ENCODE data around the gene PEPD.

The PEPD gene

DNA sequence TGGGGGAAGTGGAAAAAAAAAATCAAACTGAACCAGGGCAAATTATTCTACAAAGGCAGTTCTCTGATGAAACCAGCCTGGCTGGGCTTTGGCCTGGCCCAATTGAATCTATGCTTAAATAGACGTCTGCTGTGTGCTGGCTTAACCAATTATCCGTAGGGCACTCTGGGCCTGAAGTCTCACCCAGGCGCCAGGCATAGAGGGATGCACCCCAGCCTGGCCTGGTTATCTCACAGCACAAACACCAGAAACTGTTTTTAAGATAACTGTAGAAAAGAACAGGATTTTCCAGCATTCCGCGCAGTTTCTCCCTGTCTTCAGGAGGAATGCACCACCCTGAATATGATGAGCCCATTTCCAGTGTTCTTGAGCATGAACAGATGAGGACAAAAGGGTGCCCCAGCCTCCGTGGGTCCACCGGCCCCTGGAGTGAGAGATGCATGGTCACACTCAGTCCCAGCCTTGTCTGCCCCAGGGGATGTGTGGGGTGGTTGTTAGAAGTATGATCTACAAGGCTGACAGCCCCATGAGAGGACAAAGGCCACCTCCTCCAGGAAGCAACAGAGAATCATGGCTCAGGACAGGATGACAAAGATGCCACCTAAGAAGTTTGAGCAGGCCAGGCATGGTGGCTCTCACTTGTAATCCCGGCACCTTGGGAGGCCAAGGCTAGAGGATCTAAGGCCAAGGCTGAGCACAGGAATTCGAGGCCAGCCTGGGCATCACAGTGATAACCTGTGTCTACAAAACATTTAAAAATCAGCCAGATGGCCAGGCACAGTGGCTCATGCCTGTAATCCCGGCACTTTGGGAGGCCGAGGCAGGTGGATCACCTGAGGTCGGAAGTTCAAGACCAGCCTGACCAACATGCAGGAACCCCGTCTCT lies 50.2 kb downstream of the PEPD start:
- DNase-seq, result no peak

DNA sequence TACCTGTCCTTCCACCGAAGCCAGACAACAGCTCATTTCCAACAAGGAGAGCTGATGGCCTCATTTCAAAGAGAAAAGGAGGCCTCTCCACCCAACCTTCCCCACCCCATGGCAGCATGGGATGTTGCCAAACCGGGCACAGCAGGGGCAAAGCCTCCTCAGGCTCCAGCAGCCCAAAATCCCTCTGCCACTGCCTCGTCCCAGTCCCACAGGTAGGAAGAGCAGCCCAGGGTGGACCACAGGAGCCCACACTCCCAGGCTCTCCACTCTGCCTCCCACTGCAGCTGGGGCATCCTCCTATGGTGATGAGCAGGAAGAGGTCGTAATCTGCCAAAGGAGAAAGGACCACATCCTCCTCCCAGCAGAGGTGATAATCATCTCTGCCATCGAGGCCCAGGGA lies 50.9 kb downstream of the PEPD start:
- DNase-seq, result no peak

DNA sequence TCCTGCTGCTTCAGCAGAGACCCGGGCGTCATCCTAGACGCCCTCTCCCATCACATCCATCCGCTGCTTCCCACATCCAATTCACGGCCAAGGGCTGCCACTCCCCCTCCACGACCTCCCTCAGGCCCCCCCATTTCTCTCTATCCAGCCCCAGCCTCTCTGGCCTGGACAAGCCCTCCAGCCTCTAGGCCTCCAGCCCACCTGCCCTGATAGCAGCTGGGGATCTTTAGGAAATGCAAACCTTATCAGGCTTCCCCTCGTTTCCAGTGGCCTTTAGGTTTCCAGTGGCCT lies 51.6 kb downstream of the PEPD start:
- no peak for DNase-seq

DNA sequence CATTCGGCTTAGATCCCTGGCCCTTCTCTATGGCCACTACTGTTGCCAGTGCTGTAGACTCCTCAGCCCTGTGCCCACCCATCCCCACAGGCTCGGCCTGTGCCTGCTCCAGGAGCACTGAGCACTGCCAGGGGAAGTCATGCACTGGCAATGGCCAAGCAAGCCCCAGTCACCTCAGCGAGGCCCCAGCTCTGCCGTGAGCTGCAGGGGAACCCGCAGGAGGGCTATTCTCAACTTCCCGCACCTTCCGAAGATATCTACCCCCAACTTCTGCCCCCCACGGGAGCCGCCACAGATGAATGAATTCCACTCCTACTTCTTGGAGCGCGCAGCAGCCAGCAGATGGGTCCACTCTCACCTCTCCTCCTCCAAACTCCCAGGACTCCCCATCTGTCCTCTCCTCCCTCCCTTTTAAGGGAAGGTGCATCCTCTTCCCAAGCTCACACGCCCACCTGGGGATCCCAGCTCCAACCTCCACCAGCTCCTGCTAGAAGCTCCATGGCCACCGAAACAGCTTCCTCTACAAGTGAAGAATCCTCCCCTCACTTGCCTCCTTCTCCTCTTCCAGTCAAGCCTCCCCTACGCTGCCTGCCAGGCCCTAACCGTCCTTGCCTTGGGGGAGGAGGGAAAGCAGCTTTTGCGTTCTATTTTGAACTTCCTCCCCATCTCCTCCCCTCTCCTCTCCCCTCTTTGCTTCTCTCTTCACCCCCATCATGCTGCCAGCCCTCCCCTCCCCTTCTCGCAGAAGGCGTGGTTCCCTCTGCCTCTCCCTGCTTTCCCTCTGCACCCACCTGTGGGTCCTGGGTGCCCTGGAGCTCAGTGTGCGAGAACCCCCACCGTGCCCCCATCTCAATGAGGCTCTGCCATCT lies 52.2 kb downstream of the PEPD start:
- no peak for DNase-seq

DNA sequence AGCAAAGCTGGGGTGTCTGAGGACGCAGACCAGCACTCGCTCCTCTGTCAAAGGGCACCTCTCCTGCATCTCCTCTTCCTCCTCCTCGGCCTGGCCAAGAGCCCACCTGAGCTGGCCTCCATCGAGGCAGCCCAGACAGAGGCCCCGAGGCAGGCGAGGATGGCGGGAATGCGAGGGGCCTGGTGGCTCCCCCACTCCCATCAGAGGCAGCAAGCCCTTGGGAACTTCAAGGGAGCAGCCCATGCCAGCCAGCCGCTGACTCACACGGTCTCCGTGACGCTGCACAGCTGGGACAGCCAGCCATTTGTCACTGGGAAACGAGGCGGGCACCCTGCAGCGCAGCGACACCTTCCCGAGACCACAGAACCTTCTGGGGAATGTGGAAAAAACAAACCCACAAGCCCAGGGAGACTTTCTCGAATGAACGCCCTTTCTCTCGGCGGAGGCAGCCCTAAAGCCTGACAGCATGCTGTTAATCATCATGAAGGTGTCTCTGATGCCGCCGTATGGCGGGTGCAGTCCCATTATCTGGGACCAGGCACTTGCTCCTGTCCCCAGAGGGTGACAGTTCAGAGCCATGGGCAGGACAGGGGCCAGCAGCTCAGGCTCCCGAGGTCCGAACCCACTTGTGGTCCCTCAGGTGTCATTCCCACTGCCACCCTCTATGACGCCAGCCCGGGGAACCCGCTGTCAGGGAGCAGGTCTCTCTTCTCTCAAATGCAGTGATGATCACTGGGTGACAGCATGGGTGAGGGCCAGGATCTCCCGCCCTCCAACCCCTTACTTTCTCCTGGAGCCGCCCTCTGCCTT lies 53.0 kb downstream of the PEPD start:
- DNase-seq, result no peak

DNA sequence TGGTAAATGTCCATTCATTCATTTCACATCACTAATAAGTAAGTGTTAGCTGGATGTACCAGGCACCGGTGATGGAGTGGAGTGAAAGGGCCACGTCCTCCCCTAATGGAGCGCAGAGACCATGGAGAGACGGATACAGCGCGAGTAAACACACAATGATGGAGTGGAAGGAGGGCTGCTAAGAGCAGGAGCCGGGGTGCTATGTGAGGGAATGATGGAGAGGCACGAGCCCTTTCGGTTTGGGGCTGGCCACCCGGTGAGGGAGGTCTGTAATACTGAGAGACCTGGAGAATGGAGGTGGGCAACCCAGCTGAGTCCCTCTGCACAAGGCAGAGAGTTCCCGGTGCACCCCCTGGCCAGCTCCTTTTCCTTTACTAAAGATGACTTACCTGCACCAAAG lies 53.7 kb downstream of the PEPD start:
- DNase-seq, result no peak

DNA sequence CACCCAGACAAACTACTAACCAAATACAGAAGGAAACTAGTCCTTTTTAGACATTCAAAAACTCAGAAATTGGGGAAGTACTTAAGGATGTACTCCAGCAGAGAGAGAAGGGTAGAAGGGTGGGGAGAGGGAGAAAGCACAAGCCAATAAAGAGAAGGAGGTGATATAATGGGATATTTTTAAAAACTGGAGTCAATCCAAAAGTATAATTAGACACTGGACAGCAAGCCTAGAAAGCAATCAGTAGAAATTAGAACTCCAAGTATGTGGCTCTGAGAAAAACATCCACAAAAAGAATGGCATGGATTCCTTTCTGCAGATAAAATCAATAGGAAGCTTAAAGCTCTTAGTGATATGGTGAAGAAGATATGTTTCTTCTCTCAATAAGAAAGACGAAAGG lies 55.8 kb downstream of the PEPD start:
- no peak for DNase-seq

DNA sequence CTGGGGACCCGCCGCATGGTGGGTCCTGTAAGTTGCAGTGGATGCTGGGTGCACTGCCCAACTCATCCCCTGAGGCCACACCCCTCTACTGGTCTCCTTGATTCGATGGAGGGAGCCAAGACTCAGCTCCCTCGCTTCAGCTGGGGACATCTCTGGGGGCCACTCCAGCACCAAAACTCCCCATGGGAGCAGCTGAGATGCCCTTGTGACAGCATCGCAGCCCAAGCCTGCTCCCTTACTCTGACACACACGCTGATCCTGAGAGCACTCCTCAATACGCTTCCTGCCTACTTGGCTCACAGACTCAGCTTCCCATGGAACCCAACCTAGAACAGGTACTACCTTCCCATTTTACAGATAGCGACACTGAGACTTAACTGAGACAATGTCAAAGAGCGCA lies 56.2 kb downstream of the PEPD start:
- no peak for DNase-seq

DNA sequence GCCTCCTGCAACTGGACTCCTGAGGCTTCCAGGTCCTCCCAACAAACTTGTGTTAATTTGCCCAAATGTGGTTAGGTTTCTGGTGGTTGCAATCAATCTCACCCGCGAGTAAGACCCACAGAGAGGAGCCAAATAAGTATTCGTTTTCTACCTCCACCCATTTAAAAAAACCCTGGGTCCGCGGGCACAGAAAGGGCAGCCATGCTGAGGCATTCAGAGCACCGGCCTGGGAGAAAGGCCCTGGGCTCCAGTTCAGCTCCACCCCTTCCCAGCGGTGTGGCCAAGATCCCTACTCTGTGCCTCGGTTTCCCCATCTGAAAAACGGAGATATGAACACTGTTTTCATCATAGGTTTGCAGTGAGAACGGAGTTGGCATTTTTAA lies 56.9 kb downstream of the PEPD start:
- DNase-seq, result no peak

DNA sequence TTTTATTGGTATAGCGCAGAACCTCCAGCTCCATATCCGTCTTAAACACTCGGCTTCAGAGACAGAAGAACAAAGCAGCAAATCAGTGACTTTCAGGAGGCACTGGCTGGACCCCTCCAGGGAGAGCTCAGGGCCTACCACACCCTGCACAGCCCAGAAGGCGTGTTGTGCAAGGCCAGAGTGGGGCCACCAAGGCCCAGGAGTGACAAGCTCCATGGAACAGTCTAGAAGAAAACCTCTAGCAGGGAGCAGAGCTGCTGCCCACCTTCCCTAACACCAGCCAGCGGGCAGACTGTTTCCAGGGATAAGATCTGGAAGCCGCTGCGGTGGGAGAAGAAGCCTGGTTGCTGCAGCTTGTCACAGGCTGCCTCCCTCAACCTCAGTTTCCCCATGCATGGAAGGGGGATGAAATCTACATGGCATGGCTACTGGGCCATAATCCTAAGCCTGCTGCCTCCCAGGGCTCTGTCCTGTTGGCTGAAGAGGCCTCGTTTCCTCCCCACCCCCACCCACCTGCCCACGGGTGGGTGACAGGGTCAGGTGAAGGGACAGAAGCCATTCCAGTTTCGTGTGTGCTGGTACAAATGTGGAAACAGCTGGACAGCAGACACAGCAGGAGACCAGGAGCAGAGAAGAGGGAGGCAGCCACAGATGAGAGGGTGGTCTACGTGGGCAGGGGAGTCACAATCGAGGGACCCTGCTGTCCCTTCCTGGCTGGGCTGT lies 57.4 kb downstream of the PEPD start:
- DNase-seq, result no peak

DNA sequence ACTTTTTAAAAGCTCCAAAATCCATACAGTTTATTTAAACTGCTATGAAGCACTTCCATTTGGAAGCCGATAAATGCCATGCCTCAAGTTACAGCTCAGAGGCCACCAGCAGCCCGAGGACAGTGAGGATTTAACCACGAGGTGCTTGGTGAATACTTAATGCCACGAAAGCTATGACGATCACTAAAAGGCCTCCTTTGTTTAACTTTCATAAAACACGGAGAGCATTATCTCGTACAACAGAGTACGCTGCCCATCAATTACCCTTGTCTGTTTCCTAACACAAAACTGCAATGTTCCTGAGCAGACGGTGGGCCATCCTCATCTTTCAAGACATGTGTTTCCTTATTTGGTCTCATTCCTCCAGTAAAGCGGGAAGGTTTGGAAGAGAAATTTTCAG lies 58.4 kb downstream of the PEPD start:
- DNase-seq, result no peak

DNA sequence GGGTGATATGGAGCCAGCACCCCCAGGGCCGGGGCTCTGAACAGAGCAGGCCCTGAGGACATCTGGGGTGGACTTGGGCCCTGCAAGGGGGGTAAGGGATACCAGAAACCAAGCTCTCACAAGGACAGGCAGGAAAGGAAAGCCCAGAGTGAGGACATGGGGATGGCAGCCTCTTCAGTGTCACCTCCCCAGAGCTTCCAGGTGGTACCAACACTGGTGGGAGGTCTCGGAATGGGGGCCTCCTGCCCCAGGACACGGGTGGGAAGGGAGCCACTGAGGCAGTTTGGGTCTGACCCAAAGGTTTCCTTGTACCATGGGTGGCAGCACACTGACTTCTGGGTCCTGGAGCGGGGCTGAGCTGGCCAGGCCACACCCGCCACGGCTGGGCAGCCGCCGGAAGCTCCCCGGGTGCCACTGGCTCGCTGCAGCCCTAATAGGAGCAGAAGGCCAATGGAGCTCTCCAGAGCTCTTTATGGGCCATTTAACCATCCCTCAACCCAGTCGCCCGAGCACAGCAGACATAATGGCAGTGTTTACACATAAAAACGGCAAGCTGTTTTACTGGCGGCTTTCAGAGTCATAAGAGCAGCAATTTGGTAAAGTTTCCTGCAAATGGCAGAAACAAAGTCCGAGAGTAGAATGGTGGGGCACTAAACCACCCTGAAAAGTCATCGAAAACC lies 59.3 kb downstream of the PEPD start:
- DNase-seq, result no peak

DNA sequence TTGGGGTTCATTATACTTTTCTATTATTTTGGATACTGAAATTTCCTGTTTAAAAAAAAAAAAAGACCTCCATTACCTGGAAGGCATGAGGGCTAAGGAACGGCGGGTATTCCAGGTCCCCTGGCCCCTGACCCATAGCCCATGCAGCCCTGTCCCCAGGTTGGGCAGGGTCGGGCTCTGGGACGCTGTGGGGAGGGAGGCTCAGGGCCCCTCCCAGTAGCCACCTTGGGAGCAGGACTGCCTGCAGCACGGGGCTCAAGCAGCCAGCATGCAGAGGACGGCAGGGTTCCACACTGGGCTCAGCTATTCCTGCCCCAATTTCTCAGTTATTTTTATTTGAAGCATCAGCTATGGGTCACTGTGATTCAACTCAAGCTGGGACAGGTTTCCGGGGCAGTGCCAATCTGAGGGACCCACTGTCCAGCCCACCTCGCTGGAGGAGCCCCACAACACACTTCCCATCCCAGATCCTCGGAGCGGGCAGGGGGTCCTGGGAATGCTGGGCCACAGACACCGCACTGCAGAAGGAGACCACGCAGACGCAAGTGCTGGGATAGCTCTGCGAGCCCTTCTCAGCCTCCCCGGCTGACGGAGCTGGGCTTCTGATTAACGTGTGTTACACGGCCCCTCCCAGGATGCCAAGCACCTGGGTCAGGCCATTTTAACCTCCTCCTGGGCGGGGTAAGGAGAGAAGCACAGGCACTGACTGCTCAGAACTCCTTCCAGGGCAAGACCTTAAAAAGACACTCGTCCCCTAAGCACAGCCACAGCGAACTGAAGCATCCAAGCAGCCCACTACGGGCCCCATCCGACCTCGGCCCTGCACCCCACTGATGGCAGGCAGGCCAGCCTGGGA lies 60.1 kb downstream of the PEPD start:
- DNase-seq, result no peak

DNA sequence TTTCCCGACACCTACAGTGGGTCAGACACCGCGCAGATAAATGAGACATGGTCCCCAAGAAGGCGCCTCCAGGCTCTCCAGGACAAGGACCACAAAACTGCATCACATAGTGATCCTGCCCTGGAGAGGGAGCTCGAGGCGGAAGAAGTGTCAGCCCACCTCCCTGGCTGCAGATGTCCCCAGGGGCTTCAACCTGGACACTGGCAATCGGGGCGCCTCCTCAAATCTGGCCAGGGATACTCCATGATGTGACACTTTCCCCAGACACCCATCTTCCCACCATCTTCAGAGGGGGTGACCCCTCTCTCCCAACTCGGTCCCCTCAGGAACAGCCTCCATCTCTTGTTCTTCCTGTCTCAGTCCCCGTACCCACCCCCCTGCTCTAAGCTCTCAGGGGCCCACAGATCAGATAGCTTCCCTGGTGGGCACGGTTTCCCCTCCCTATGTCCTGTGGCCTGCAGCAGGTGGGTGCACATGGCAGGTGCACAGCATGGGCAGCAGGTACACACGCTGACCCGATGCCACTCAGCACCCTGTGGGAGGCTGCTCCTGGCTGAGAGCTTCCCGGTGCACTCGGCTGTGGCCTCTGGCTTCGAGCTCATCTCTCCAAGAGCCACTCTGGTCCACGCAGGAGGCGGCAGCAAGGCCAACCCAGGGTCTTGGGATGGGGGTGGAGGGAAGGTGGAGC lies 61.2 kb downstream of the PEPD start:
- no peak for DNase-seq

DNA sequence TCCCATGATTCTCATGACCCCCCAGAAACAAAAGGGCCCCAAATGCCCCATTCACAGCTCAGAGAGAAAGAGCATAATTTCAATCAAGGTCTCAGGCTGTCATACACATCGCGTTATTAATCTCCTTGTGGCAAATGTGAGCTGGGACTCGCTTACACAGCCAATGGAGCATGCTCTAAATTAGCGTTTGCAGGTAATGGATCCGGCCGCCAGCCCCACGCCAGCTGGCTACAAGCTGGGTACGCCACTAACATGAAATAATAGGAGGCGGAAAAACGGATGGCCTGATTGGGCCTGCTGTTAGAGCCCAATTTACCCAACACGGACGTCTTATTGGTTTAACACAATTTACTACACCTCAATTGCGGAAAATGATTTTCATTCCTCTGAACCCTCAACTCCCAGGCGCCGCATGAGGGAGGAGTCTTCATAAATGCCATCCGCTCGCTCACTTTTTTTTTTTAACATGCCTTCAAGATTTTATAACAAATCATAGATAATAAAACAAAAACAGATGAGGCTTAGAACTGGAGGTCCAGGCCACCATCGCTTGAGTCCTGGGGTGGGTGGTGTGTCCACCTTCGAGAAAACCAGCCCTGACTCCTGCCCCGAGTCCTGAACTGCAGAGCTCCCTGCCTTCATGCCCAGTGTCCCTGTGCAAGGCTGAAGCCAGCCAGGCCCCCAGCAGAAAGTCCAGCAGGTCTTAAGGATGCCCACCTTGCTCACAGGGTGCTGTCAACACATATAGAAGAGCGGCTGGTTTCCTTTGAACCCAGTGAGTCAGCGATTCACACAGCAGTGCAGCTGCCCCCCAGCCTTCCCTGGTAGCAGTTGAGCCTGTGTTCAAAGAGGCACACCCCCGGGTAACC lies 62.1 kb downstream of the PEPD start:
- no peak for DNase-seq

DNA sequence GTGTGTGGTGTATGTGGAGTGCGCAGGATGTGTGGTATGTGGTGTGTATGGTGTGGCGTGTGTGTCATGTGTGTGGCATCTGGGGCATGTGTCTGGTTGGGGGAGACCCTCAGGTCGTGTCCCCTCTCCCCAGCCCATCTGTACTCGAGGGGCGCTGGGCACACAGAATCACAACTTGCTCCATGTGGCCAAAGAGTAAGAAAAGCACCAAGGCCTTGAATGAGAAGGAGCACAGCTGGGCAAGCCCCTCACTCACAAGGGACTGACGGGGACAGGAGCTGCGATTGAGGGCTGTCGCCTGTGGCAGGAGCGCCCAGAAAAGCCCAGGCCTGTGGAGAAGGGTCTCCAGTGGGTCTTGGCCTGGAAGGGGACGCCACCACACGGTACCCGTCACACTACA lies 62.8 kb downstream of the PEPD start:
- DNase-seq, result no peak

DNA sequence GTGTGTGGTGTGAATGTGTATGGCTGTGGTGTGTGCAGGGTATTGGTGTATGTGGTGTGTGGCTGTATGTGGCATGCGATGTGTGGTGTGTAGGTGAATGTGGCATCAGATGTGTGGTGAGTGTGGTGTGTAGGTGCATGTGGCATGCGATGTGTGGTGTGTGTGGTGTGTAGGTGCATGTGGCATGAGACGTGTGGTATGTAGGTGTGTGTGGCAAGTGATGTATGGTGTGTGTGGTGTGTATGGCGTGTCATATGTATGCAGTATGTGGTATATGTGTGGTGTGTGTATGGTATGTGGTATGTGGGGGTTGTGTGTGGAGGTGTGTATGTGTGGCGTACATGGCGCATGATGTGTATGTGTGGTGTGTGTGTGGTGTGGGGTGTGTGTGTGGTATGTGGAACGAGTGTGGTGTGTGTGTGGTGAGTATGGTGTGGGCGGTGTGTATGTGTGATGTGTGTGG lies 63.4 kb downstream of the PEPD start:
- DNase-seq, result no peak

DNA sequence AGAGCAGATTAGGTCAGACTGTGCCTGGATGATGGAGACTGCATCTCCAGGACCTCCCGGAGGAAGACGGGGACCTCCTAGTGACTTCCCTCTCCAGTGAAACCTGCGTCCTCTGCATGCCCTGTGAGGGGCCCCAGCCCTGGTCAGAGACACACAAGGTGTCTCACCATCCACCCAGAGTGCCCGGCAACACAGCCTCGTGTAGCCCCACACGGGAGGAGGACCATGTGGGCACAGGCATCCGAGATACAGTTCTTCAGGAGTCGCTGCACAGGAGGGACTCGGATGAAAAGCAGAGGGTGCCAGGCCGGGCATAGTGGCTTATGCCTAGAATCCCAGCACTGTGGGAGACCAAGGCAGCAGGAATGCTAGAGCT lies 64.8 kb downstream of the PEPD start:
- no peak for DNase-seq

DNA sequence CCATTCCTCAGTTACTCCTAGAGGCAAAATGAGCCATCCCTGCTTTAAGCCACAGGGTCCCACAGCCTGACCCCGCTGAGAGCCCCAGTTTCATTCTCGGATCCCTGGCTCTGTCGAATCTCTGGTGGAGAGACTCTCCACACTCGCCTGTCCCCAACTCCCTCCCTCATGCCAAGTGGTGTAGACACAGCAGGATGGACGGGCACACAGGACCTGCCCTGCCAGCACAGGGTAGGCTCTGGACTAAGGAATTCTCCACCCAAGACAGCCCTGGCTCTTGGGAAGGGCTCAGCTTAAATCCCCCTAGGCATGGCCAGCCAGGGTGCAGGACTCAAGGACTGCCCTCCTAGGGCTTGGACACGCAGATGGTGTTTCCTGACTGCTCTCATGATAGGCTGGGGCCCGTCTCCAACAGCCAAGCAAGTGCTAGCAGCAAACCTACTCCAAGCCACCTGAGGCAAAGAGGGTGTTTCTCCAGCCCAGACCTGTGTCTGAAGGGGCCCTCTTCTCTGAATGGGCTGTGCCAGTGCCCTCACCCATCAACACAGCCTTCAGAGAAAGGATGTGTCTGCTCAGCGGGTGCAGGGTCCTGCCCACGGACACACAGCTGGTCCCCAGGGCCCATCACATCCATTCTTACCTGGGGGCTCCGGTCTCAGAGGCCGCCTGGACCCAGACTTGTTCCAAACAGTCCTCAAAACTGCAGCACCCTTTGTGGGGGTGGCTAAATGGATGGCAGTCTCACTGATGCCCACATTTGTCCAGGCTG lies 65.3 kb downstream of the PEPD start:
- DNase-seq, result no peak

Data from GOT3 (cell line).